CD4-positive, alpha-beta T cell treated with Interleukin-4 for 4 hours (primary cell): ENCODE results near the gene NKAP.
"Not testable (repeated sequence)": the region's sequence is repeated elsewhere in the genome, so short reads cannot be mapped to it uniquely, and the experiment has no call there.

Experiments
- DNase-seq: peaks from one replicate; pipeline ENCODE4 v3.0.0-alpha.2; 2020

Gene NKAP

DNA sequence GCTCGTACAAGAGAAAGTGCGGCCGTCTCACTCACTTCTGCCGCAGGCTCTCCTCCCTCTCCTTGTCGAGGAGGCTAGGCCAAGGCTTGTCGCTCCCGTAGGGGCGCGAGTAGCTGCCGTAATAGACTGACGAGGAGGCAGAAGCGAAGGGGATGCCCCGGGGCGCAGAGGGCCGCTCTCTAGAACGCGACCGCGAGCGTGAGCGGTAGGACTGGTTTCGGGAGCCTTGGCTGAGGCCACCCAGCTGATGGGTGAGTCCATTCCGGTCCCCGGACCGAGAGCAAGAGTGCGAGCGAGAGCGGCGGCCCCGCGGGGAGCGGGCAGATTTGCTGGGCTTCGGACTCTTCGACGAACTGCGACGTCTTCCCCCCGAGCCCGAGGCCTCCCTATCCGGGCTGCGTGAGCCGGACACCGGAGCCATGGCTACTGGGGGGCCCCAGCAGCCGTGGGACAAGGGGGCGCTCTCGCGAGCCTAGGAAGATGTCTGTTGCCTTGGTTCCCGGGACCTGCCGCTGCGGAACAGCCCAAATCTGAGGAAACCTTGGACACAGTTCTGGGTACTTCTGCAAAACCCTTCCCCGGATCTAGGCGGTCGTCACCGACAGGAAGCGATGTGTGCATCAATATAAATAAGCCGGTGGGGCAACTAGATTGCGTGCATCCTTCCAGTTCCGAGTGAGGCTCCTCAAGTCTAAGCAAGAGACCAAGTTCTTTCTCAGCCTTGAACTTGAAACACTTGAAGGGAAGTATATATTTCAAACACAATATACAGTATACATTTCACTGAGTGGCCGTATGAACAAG lies at the start of gene NKAP:
TSS of gene NKAP (minus strand) at position 567 of the 804 bp plus-strand sequence. CDS start at position 421, 146 bp downstream.
- DNase-seq: peak; percentile 87

- DNase-seq: no peak
Measured at GRCh38 chrX:119991005-119991787, 47.6 kb upstream of the NKAP start.

GRCh38 chrX:119990556-119991004 lies 47.0 kb upstream of the NKAP start:
- DNase-seq: no peak

DNA sequence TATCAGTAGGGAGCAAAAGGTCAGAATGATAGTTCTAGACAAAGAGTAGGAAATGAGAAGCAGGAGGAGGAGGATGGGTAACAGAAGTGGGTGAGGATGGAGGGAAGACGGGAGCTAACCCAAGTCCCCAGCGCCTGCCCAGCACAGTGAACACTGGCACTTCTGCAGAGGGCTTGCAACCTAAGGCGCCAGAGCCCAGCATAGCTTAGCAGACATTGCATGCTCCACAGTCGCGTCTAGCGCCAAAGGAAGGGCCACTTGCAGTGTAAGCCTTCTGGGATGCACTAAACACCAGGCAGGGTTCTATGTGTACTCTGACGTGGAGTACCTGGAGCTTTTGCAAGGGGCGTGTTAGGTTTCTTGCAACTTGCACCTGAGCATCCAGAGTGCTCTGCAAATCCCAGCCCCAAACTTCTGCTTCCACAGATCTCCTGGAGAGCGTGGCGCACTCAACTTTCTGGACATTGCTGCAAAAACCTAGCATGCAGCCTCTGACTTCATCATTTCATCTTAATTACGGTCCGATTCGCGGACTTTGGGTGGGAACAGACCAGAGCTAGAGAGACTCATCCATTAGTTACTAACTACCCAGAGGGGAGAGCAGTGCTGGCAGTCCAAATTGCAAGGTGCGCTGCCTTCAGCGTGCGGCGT lies 46.5 kb upstream of the NKAP start:
- DNase-seq: no peak

- DNase-seq: no peak
Measured at GRCh38 chrX:119986203-119986602, 42.7 kb upstream of the NKAP start.

- DNase-seq: no peak
Measured at GRCh38 chrX:119984652-119985051, 41.1 kb upstream of the NKAP start.

DNA sequence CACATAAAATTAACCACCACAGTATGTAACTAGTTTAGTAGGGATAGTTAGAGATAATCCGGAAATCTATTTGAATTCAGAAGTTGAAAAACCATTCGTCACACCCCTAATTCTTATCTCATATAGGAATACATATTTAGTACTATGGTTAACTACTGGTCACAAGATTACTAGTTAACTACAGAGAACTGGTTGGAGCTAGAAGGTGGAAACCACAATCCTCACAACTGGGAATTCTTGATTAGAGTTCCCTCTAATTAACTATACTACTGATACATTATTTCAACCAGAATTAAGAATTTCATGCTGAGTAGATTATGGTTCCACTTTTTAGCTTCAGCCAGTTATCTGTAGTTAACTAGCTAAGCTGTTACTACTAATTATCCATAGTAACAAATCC lies 39.9 kb upstream of the NKAP start:
- DNase-seq: no peak

DNA sequence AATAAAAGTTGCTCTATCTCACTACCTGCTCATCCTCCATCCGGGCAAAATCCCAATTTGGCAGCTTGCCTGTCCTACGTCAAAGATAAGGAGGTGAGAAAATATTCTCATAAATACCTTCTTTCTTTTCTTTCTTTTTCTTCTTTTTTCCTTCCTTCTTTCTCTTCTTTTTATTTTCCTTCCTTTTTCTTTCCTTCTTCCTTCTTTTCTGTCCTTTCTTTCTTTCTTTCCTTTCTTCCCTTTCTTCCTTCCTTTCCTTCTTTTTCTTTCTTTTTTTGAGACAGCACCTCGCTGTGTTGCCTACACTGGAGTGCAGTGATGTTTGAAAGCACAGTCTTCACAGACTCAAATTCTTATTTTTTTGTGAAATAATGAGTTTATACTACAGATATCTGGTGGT lies 38.6 kb upstream of the NKAP start:
- no peak for DNase-seq

DNA sequence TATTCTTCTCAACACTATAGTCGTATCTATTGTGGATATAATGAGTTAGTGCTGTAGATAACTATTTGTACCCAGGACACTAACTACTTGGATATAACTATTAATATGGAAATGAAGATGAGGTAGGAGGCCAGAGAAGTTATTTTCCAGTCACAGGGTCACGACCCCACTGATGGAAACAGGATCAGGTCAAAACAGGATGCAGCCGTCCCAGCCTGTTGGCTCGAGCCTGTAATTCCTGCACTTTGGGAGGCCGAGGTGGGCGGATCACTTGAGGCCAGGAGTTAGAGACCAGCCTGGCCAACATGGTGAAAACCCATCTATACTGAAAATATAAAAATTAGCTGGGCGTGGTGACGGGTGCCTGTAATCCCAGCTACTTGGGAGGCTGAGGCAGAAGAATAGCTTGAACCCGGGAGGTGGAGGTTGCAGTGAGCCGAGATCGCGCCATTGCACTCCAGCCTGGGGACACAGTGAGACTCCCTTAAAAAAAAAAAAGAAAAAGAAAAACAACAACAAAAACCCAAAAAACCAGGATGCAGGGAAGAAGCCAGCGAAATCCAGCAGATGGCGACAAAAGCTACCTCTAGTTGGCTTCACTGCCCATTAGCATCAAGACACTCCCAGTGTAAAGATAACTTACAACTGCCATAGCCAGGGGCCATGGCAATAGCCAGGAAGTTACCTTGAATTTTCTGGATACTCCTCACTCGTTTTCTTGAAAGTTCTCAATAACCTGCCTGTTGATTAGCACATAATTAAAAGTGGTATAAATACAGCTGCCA lies 37.9 kb upstream of the NKAP start:
- no peak for DNase-seq

- DNase-seq: not testable (repeated sequence)
Measured at GRCh38 chrX:119977172-119977571, 33.6 kb upstream of the NKAP start.

GRCh38 chrX:119971184-119971583 lies 27.6 kb upstream of the NKAP start:
- DNase-seq: no peak

DNA sequence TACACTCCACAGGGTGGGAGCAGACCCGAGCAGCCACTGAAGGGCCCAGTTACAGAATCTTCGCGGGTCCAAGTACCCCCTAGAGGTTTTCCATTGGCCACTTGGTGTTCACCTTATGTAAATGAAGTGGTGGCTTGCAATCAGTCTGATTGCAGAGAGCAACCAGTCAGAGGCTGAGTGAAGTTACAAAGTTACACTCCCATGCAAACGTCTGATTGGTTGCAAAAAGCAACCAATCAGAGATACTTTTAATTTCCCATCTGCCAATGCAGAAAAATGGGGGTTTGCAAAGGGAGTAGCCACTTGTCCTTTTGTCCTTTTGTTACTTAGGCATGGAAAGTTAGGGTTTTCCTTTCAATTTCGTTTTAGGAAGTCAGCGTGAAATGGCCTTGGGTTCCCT lies 27.0 kb upstream of the NKAP start:
- no peak for DNase-seq

- DNase-seq: not testable (repeated sequence)
Measured at GRCh38 chrX:119966837-119967236, 23.3 kb upstream of the NKAP start.

- DNase-seq: no peak
Measured at GRCh38 chrX:119960625-119961024, 17.1 kb upstream of the NKAP start.

DNA sequence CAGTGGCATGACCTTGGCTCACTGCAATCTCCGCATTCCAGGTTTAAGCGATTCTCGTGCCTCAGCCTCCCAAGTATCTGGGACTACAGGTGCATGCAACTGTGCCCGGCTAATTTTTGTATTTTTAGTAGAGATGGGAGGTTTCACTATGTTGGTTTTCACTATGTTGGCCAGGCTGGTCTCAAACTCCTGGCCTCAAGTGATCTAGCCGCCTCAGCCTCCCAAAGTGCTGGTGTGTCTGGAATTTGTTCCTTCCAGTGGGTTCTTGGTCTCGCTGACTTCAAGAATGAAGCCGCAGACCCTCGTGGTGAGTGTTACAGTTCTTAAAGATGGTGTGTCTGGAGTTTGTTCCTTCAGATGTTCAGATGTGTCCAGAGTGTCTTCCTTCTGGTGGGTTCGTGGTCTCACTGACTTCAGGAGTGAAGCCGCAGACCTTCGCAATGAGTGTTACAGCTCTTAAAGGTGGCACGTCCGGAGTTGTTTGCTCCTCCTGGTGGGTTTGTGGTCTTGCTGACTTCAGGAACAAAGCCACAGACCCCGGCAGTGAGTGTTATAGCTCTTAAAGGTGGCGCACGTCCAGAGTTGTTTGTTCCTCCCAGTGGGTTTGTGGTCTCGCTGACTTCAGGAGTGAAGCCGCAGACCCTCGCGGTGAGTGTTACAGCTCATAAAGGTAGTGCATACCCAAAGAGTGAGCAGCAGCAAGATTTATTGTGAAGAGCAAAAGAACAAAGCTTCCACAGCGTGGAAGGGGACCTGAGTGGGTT lies 12.4 kb upstream of the NKAP start:
- DNase-seq: peak; percentile 43

DNA sequence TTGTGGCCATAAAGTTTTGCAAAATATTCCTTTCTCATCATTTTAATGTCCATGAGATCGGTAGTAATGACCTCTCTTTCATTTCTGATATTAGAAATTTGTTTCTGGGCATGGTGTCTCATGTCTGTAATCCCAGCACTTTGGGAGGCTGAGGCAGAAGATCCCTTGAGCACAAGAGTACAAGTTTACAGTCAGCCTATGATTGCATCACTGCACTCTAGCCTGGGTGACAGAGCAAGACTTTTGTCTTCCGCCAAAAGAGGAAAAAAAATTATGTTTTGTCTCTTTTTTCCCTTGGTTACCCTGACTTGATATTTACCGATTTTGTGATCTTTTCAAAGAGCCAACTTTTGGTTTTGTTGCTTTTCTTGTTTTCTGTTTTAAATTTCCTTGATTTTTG lies 10.8 kb upstream of the NKAP start:
- no peak for DNase-seq

- no peak for DNase-seq
Measured at GRCh38 chrX:119948381-119948780, 4.8 kb upstream of the NKAP start.

- DNase-seq: no peak
Measured at GRCh38 chrX:119945481-119945880, 1.9 kb upstream of the NKAP start.

DNA sequence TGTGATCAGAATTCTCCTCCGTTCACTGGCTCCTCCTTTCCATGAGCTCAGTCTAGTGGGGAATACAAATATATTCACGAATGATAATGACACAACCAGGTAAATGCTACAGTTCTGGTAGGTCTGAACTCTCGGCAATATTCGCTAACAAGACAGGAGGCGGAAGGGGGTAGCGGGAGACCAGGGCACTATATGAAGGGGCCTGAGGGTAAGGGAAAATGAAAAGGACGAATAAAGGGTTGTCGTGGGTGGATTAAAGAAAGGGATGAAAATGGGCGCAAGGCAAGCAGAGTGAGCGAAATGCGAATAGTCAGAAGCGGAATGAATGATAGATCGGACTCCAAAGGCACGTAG lies 743 bp downstream of the NKAP start:
- no peak for DNase-seq

GRCh38 chrX:119942173-119942819 lies 1.3 kb downstream of the NKAP start:
- no peak for DNase-seq

- DNase-seq: no peak
Measured at GRCh38 chrX:119941336-119941735, 2.2 kb downstream of the NKAP start.
